Immature natural killer cell (primary cell): ENCODE data around the gene PEPD. TPM values are rescaled to one million over a fixed set of nuclear protein-coding genes. Genes with fewer than 3 reads are reported as not detected.

Experiments used
- DNase-seq, 3 donors: peaks; one replicate each; pipeline ENCODE4 v3.0.0; 2022; ENCODE audit warnings: mixed read lengths in 1 of 3
- H3K27ac Mint-ChIP-seq, 6 donors: one replicate each; pipeline ENCODE4 v1.8.0; 2020; ENCODE audit warnings: mixed read lengths in 6 of 6, mild to moderate bottlenecking in 5 of 6, inconsistent platforms in 4 of 6, moderate library complexity in 3 of 6
- H3K27me3 Mint-ChIP-seq, 3 donors: one replicate each; pipeline ENCODE4 v1.8.0; 2020 to 2021; ENCODE audit warnings: low read depth in 3 of 3, mild to moderate bottlenecking in 3 of 3, mixed read lengths in 3 of 3, moderate library complexity in 3 of 3, inconsistent platforms in 1 of 3
- H3K36me3 Mint-ChIP-seq, 3 donors: one replicate each; pipeline ENCODE4 v1.8.0; 2020; ENCODE audit warnings: mixed read lengths in 3 of 3, inconsistent platforms in 2 of 3, mild to moderate bottlenecking in 2 of 3
- H3K4me1 Mint-ChIP-seq, 2 donors: one replicate each; pipeline ENCODE4 v1.8.0; 2020; ENCODE audit warnings: inconsistent platforms in 2 of 2, mild to moderate bottlenecking in 2 of 2, mixed read lengths in 2 of 2, moderate library complexity in 1 of 2
- H3K4me3 Mint-ChIP-seq, 5 donors: one replicate each; pipeline ENCODE4 v1.8.0; 2020; ENCODE audit warnings: mild to moderate bottlenecking in 5 of 5, mixed read lengths in 5 of 5, inconsistent platforms in 3 of 5, moderate library complexity in 3 of 5
- H3K9me3 Mint-ChIP-seq, 6 donors: one replicate each; pipeline ENCODE4 v1.8.0; 2020; ENCODE audit warnings: mild to moderate bottlenecking in 6 of 6, mixed read lengths in 6 of 6, inconsistent platforms in 4 of 6, moderate library complexity in 3 of 6
- polyA plus RNA-seq, 3 donors: library from polyadenylated mRNA; unstranded; fragments of 300-500 nt; fragmentation: Illumina TruSeq; gene quantifications; one replicate each; pipeline ENCODE4 v1.2.3, GENCODE V29; 2021

The PEPD gene
- polyA plus RNA-seq, 3 donors from 2014 or later, result 135 to 181 (median 142) TPM

DNA sequence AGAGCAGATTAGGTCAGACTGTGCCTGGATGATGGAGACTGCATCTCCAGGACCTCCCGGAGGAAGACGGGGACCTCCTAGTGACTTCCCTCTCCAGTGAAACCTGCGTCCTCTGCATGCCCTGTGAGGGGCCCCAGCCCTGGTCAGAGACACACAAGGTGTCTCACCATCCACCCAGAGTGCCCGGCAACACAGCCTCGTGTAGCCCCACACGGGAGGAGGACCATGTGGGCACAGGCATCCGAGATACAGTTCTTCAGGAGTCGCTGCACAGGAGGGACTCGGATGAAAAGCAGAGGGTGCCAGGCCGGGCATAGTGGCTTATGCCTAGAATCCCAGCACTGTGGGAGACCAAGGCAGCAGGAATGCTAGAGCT is 64.8 kb downstream of the PEPD start:
- DNase-seq, result no peak
- no peaks in the 10 kb centered on the region for H3K36me3 Mint-ChIP-seq
- peaks cover 0 to 1% (median 0%) of the 10 kb centered on the region in 3 donors for H3K27me3 Mint-ChIP-seq
- no peaks in the 10 kb centered on the region for H3K9me3 Mint-ChIP-seq
- no peak overlapping the region for H3K4me3 Mint-ChIP-seq
- no peaks in the 10 kb centered on the region for H3K4me1 Mint-ChIP-seq
- no peak overlapping the region for H3K27ac Mint-ChIP-seq

DNA sequence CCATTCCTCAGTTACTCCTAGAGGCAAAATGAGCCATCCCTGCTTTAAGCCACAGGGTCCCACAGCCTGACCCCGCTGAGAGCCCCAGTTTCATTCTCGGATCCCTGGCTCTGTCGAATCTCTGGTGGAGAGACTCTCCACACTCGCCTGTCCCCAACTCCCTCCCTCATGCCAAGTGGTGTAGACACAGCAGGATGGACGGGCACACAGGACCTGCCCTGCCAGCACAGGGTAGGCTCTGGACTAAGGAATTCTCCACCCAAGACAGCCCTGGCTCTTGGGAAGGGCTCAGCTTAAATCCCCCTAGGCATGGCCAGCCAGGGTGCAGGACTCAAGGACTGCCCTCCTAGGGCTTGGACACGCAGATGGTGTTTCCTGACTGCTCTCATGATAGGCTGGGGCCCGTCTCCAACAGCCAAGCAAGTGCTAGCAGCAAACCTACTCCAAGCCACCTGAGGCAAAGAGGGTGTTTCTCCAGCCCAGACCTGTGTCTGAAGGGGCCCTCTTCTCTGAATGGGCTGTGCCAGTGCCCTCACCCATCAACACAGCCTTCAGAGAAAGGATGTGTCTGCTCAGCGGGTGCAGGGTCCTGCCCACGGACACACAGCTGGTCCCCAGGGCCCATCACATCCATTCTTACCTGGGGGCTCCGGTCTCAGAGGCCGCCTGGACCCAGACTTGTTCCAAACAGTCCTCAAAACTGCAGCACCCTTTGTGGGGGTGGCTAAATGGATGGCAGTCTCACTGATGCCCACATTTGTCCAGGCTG is 65.3 kb downstream of the PEPD start:
- no peak overlapping the region for H3K4me3 Mint-ChIP-seq

DNA sequence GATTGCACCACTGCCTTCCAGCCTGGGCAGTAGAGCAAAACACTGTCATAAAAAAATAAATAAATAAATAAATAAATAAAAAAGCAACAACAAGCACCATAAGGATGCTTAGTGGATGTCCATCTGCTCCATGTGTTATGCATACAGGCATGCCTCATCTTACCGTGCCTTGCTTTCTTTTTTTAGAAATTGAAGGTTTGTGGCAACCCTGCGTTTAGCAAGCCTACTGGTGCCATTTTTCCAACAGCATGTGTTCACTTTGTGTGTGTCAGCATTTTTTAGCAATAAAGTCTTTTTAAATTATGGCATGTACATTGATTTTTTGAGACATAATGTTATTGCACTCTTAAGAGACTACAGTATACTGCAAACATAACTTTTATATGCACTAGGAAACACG is 68.3 kb downstream of the PEPD start:
- peaks cover 0 to 5% (median 4%) of the 10 kb centered on the region in 3 donors for H3K27me3 Mint-ChIP-seq
- no peak for DNase-seq
- no peak overlapping the region for H3K27ac Mint-ChIP-seq
- no peaks in the 10 kb centered on the region for H3K4me1 Mint-ChIP-seq
- no peak overlapping the region for H3K4me3 Mint-ChIP-seq
- no peaks in the 10 kb centered on the region for H3K9me3 Mint-ChIP-seq
- peaks cover 0 to 4% (median 2%) of the 10 kb centered on the region in 3 donors for H3K36me3 Mint-ChIP-seq

More for the DNA sequence above, 65.3 kb downstream of the PEPD start:
- no peaks in the 10 kb centered on the region for H3K36me3 Mint-ChIP-seq
- peaks cover 0 to 1% (median 0%) of the 10 kb centered on the region in 3 donors for H3K27me3 Mint-ChIP-seq
- no peaks in the 10 kb centered on the region for H3K4me1 Mint-ChIP-seq
- no peak overlapping the region for H3K27ac Mint-ChIP-seq
- H3K9me3 Mint-ChIP-seq, result no peaks in the 10 kb centered on the region
- no peak for DNase-seq

DNA sequence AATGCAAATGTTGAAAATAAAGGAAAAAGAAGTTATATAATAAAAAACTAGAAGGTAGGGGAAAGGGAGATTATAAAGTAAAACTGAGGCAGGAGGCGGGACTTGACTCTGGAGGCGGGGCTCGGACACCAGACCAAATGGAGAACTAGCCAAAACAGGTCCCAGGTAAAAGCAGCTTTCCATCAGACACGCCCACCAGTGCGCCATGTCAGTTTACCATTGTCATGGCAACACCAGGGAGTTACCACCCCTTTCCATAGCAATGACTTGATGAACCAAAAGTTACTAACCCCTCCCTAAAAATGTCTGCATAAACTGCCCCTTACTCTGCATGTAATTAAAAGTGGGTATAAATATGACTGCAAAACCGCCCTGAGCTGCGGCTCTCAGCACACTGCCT is 70.9 kb downstream of the PEPD start:
- peaks cover 0 to 5% (median 4%) of the 10 kb centered on the region in 3 donors for H3K27me3 Mint-ChIP-seq
- DNase-seq, result no peak
- H3K4me1 Mint-ChIP-seq, result no peaks in the 10 kb centered on the region
- peaks cover 0 to 4% (median 2%) of the 10 kb centered on the region in 3 donors for H3K36me3 Mint-ChIP-seq
- no peak overlapping the region for H3K4me3 Mint-ChIP-seq
- H3K27ac Mint-ChIP-seq, result no peak overlapping the region
- no peaks in the 10 kb centered on the region for H3K9me3 Mint-ChIP-seq

DNA sequence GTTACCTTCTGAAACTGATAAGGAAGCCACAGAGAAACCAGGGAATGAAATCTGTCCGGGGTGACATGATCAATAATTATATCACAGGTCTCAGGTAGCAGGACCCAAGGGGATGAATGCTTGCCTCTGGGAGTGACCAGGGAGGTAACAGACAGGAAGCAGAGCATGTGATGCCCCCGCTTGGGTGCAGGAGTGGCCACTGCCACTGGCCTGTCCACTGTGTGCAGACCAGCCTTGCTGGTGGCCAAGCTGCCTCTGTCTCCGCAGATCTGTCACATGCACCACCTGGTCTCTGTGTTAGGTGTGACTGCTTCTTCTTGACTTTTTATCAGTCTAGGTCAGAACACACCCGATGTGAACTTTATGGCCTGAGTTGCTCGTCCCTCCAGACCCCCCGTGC is 71.8 kb downstream of the PEPD start:
- DNase-seq, result no peak
- Mint-ChIP-seq H3K4me3 (no peak overlapping the region), H3K27me3 (peaks cover 0 to 7% (median 4%) of the 10 kb centered on the region in 3 donors), H3K4me1 (no peaks in the 10 kb centered on the region), H3K36me3 (peaks cover 0 to 9% (median 2%) of the 10 kb centered on the region in 3 donors), H3K9me3 (no peaks in the 10 kb centered on the region), H3K27ac (no peak overlapping the region)

DNA sequence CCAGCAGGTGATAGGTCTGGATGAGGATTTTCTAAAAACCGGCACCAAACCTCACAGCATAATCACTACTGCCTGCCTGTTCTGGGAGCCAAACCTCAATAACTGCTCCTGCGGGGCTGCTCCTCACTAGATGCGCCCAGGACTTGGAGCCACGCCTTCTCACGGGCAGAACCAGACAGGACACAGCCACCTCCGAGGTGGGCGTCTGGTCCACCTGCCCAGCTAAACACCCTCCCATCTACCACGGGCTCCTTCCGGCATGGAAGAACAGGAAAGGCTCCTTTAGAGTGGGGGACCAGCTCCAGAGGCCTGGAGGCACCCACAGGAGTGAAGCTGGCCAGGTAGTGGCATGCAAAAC is 73.5 kb downstream of the PEPD start:
- Mint-ChIP-seq H3K27me3 (peaks cover 0 to 7% (median 4%) of the 10 kb centered on the region in 3 donors), H3K36me3 (peaks cover 0 to 9% (median 2%) of the 10 kb centered on the region in 3 donors), H3K9me3 (no peaks in the 10 kb centered on the region), H3K4me1 (no peaks in the 10 kb centered on the region), H3K4me3 (no peak overlapping the region), H3K27ac (no peak overlapping the region)
- no peak for DNase-seq

DNA sequence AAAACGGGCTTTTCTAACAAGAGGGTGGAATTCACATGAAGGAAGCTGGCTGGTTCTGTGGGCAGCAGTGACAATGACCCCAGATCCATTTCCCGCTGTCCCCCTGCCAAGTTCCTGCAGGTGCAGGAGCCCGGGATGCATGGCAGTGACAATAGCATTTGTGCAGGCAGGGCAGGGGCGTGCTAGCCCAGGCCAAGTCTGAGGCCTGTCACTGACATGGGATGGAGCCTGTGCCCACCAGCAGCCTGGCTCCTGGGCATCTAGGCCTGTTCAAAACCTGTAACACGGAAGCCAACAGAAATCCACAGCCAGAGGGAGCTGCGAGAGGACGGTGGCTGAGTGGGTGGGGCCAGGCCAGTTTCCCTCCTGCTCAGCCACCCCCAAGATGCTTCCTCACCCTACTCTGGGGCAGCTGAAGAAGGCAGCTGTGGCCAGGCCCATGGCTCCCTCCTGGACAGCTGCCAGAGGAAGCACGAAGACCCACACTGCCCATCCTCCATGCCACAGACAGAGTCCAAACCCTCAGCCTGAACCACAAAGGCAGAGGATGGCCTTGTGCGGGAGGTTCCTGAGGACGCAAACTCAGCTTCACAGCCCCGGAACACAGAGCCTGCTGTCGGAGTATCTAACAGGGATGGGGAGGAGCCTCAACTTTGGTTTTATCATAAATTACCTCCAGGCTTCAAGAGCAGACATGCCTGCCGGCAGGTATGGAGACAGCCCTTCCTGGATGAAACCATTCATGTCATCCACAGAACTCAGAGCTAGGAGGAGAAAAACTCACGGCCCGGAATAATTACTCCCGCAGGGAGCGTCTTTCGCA is 74.0 kb downstream of the PEPD start:
- Mint-ChIP-seq H3K4me1 (no peaks in the 10 kb centered on the region), H3K27ac (no peak overlapping the region), H3K36me3 (peaks cover 0 to 9% (median 2%) of the 10 kb centered on the region in 3 donors), H3K9me3 (no peaks in the 10 kb centered on the region), H3K27me3 (peaks cover 0 to 7% (median 4%) of the 10 kb centered on the region in 3 donors), H3K4me3 (no peak overlapping the region)
- no peak for DNase-seq

DNA sequence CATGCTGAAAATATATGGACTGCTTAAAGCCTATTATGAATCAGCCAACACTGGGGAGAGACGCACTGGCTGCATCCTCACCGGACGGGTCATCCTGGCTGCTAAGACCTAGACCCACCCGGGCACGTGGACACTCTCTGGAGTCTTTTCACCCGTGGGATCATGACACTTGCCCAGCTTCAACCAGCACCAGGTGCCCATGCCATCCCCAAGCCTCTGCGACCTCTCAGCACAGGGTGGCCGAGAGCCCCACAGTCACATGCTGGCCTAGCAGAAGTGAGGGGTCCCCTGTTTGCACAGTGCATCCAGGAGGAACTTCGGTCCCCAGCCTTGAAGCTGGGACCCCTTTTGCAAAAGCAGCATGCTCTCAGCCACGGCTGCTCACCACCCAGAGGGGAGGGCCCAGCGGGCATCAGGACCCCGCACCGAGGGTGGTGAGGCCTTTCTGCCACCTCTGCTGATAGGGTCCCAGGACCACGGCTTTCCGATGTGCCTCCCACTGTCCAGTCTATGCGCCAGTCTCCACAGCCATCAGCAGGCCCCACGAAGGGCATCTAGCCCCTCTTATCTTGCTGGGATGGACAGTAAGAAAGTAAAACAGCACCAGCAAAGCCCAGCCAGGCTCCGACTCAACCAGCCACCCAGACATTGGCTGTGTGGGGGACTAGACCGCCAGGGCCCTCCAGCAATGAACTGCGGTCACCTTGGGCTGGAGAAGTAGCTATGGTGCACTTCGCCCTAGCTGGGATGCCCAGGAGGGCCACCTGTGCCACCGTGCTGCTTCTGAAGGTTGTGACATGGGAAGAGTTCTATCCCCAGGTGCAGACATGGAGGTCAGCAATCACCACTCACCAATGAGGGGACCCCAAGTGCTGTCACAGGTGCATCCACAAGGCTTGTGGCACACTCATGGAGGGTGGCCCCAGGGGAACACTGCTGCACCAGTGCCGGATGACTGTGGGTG is 75.0 kb downstream of the PEPD start:
- H3K27ac Mint-ChIP-seq, result no peak overlapping the region
- H3K4me1 Mint-ChIP-seq, result peaks cover 2 to 3% of the 10 kb centered on the region in 2 donors
- peaks cover 0 to 12% (median 4%) of the 10 kb centered on the region in 3 donors for H3K36me3 Mint-ChIP-seq
- H3K9me3 Mint-ChIP-seq, result no peaks in the 10 kb centered on the region
- no peak overlapping the region for H3K4me3 Mint-ChIP-seq
- DNase-seq, result no peak
- peaks cover 0 to 7% (median 4%) of the 10 kb centered on the region in 3 donors for H3K27me3 Mint-ChIP-seq

DNA sequence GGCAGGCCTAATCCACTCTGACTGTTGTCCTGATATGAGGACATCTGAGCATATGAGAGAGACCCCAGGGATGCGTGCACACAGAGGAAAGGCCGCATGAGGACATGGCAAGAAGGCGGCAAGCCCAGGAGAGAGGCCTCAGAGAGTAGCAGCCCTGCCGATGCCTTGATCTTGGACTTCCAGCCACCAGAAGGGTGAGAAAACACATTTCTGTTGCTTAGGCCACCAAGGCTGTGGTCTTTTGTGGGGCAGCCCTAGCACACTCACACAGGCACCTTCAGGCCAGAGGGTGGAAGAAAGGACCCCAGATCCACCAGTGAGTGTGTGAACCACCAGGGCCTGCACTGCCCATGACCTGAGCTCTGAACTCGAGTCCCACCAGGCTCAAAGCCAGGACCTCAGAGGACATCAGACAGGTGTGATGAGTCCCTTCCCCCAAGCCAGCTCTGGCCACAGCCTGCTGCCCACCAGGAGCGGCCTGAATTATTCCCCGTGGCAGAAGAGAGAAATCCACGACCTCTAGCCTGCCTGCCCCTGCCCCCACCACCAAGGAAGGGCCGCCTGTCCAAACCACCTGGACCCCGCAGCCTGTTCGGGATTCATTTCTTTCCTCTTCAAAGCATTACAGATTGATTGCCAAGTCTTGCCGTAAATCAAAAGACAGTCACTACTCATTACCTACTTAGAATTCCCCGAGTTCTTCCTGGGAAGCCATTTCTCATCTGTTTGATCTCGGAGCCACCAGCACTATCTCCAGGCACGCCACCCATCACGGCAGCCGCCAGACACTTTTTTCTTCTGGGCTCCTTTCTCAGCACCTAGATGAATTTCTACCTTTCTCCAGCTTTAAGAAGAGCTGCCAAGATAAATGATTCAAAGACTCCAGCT is 75.9 kb downstream of the PEPD start:
- peaks cover 0 to 13% (median 6%) of the 10 kb centered on the region in 3 donors for H3K36me3 Mint-ChIP-seq
- H3K4me3 Mint-ChIP-seq, result no peak overlapping the region
- H3K27ac Mint-ChIP-seq, result no peak overlapping the region
- H3K4me1 Mint-ChIP-seq, result peaks cover 11 to 13% of the 10 kb centered on the region in 2 donors
- no peak for DNase-seq
- H3K9me3 Mint-ChIP-seq, result no peaks in the 10 kb centered on the region
- H3K27me3 Mint-ChIP-seq, result peaks cover 0 to 7% (median 4%) of the 10 kb centered on the region in 3 donors

DNA sequence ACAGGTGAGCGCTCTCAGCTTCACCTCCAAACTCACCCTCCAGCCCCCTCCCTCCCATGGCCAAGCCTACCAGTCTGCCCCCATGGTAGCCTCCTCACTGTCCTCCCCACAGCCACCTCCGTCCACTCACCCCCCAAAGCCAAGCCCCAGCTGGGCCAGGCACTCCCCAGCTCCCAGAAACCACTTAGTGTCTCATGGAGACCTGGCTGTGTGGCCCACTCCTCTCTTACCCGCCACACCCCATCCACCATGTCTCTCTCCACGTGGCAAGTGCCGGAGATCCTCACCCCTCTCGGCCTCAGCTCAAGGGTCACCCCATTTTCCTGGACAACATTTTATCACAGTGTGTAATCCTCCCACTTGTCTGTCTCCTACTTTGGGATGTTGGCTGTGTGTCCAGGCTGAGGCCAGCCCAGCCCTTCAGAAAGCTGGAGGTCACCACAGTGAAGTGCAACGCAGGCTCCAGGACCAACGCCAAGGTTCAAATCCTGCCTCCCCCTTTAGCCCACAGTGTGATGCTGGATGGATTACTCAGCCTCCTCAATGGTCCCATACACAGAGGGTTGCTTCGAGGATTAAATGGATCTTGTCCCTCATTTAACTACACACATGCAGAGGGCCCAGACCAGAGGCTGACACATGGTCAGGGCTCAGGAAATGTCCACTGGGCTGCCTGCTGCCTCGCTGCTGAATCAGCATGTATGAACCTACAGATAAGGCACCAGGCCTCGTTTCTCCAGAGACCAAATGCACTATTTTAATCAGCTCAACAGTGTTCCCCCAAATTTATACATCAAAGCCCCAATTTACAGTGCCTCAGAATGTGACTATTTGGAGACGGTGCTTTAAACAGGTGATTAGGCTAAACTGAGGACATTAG is 76.8 kb downstream of the PEPD start:
- Mint-ChIP-seq H3K27me3 (peaks cover 2 to 9% (median 4%) of the 10 kb centered on the region in 3 donors), H3K27ac (no peak overlapping the region), H3K9me3 (no peaks in the 10 kb centered on the region), H3K4me1 (peaks cover 12 to 15% of the 10 kb centered on the region in 2 donors), H3K4me3 (no peak overlapping the region), H3K36me3 (peaks cover 0 to 9% (median 6%) of the 10 kb centered on the region in 3 donors)
- DNase-seq, result no peak

DNA sequence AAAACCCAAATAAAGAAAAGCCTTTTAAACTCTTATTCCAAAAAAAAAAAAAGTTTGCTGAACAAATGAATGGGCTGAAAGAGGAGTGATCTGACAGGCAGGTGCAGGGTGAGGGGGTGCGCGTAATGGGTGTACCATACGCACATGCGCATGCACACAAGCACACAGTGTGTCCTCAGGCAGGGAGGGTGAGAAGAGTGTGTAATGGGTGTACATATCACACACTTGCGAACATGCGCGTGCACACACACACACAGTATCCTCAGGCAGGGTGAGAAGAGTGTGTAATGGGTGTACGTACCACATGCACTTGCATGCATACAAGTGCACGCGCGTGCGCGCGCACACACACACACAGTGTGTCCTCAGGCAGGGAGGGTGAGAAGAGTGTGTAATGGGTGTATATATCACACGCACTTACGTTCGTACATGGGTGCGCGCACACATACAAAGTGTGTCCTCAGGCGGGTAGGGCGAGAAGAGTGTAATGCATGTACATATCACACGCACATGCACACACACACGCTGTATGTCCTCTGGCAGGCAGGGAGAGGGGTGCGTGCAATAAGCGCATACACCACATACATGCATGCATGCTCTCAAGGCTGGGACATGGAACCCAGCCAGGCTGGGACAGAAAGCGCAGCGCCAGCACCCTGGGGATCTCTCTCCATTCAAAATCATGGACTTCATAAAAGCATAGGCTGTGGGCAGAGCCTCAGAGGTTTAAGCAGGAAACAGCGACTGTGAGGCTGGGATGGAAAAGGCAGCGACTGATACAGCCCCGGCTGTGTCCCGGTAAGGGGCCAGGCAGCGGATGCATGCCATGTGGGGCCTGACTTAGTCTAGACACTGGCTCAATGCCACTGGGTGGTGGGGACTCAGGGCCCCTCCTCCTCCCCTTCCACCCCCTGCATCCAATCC is 77.7 kb downstream of the PEPD start:
- peaks cover 0 to 6% (median 2%) of the 10 kb centered on the region in 3 donors for H3K27me3 Mint-ChIP-seq
- peaks cover 12 to 15% of the 10 kb centered on the region in 2 donors for H3K4me1 Mint-ChIP-seq
- no peak for DNase-seq
- no peak overlapping the region for H3K27ac Mint-ChIP-seq
- no peak overlapping the region for H3K4me3 Mint-ChIP-seq
- peaks cover 0 to 9% (median 3%) of the 10 kb centered on the region in 3 donors for H3K36me3 Mint-ChIP-seq
- H3K9me3 Mint-ChIP-seq, result no peaks in the 10 kb centered on the region
